Mesenchymal stem cell (in vitro differentiated cells and primary cell): Measurements from ENCODE around the gene UBE2QL1.

Source experiments
- DNase-seq: peaks from one replicate; pipeline ENCODE4 v3.0.0-alpha.2; 2013
- H2AFZ ChIP-seq: one replicate; pipeline ENCODE4 v1.6.1; 2013; ENCODE audit warnings: low read depth, mild to moderate bottlenecking, control low read depth, inconsistent platforms, low read length, moderate library complexity
- H2AK5ac ChIP-seq: 2 replicates; pipeline ENCODE4 v1.6.1; 2013; ENCODE audit warnings: low read length, moderate library complexity, mild to moderate bottlenecking, inconsistent platforms; ENCODE audit not compliant: severe bottlenecking
- H2BK120ac ChIP-seq: one replicate; pipeline ENCODE4 v1.6.1; 2013; ENCODE audit warnings: low read depth, mild to moderate bottlenecking, inconsistent platforms, low read length, moderate library complexity
- H2BK12ac ChIP-seq, 2 experiments: one replicate each; pipeline ENCODE4 v1.6.1; 2013; ENCODE audit warnings: inconsistent platforms in 2 of 2, low read length in 2 of 2, mild to moderate bottlenecking in 2 of 2, moderate library complexity in 2 of 2, control low read depth in 1 of 2
- H2BK15ac ChIP-seq: one replicate; pipeline ENCODE4 v1.6.1; 2013; ENCODE audit warnings: mild to moderate bottlenecking, low read depth, inconsistent platforms; ENCODE audit not compliant: poor library complexity, severe bottlenecking
- H2BK5ac ChIP-seq: 2 replicates; pipeline ENCODE4 v1.6.1; 2013; ENCODE audit warnings: low read depth, mild to moderate bottlenecking, low read length, control low read depth, inconsistent platforms; ENCODE audit not compliant: poor library complexity, severe bottlenecking
- H3K14ac ChIP-seq, 2 experiments: one replicate each; pipeline ENCODE4 v1.6.1; 2013; ENCODE audit warnings: inconsistent platforms in 2 of 2, low read length in 2 of 2, control low read depth in 1 of 2, mild to moderate bottlenecking in 1 of 2, moderate library complexity in 1 of 2
- H3K18ac ChIP-seq, 2 experiments: one replicate each; pipeline ENCODE4 v1.6.1; 2013; ENCODE audit warnings: inconsistent platforms in 2 of 2, low read length in 2 of 2, control low read depth in 1 of 2, low read depth in 1 of 2, mild to moderate bottlenecking in 1 of 2
- H3K23ac ChIP-seq, 2 experiments: one replicate each; pipeline ENCODE4 v1.6.1; 2013; ENCODE audit warnings: inconsistent platforms in 2 of 2, low read length in 2 of 2, mild to moderate bottlenecking in 2 of 2, moderate library complexity in 2 of 2, control low read depth in 1 of 2
- H3K27ac ChIP-seq: 2 replicates; pipeline ENCODE4 v1.5.1; 2013; ENCODE audit warnings: mild to moderate bottlenecking, moderate library complexity, low read length, control low read depth, inconsistent platforms; ENCODE audit not compliant: poor library complexity, severe bottlenecking
- H3K27me3 ChIP-seq, 2 experiments: 2 replicates each; pipeline versions ENCODE4 v1.6.1 to v1.7.0; 2013; ENCODE audit warnings: low read length in 2 of 2, mild to moderate bottlenecking in 2 of 2, moderate library complexity in 2 of 2, control low read depth in 1 of 2, inconsistent platforms in 1 of 2; ENCODE audit not compliant: control insufficient read depth in 1 of 2, insufficient read depth in 1 of 2
- H3K36me3 ChIP-seq, 2 experiments: 2 replicates each; pipeline versions ENCODE4 v1.6.1 to v1.7.0; 2013; ENCODE audit warnings: low read length in 2 of 2, control low read depth in 1 of 2, inconsistent platforms in 1 of 2, low read depth in 1 of 2, mild to moderate bottlenecking in 1 of 2; ENCODE audit not compliant: insufficient read depth in 2 of 2, control insufficient read depth in 1 of 2
- H3K4ac ChIP-seq, 2 experiments: one replicate each; pipeline ENCODE4 v1.6.1; 2013; ENCODE audit warnings: inconsistent platforms in 2 of 2, low read length in 2 of 2, mild to moderate bottlenecking in 2 of 2, moderate library complexity in 2 of 2, control low read depth in 1 of 2, low read depth in 1 of 2
- H3K4me1 ChIP-seq: 2 replicates; pipeline ENCODE4 v1.6.1; 2013; ENCODE audit warnings: low read depth, low read length, control low read depth; ENCODE audit not compliant: control insufficient read depth, insufficient read depth
- H3K4me2 ChIP-seq: 2 replicates; pipeline ENCODE4 v1.6.1; 2013; ENCODE audit warnings: low read length, mild to moderate bottlenecking, inconsistent platforms; ENCODE audit not compliant: poor library complexity, severe bottlenecking
- H3K4me3 ChIP-seq, 2 experiments: 2 replicates each; pipeline versions ENCODE4 v1.5.1 to v1.7.0; 2013; ENCODE audit warnings: low read length in 2 of 2, mild to moderate bottlenecking in 2 of 2, control low read depth in 1 of 2, low read depth in 1 of 2; ENCODE audit not compliant: insufficient read depth in 1 of 2
- H3K79me1 ChIP-seq: replicated peaks from 2 replicates; pipeline ENCODE4 v1.6.1; 2013; ENCODE audit warnings: mild to moderate bottlenecking, control low read depth, low read length, inconsistent platforms; ENCODE audit not compliant: poor library complexity, severe bottlenecking
- H3K9ac ChIP-seq: 2 replicates; pipeline ENCODE4 v1.7.0; 2013; ENCODE audit warnings: mild to moderate bottlenecking, low read length, moderate library complexity
- H3K9me3 ChIP-seq: 2 replicates; pipeline ENCODE4 v1.7.0; 2013; ENCODE audit warnings: mild to moderate bottlenecking, low read length; ENCODE audit not compliant: control insufficient read depth
- H4K8ac ChIP-seq: one replicate; pipeline ENCODE4 v1.6.1; 2013; ENCODE audit warnings: inconsistent platforms, mild to moderate bottlenecking, low read length, moderate library complexity
- H4K91ac ChIP-seq: one replicate; pipeline ENCODE4 v1.6.1; 2013; ENCODE audit warnings: mild to moderate bottlenecking, low read length, inconsistent platforms
- WGBS: methylation state at CpG from one replicate; pipeline ENCODE4 v1.1.7; 2013; ENCODE audit warnings: mixed read lengths; 5-methylcytosine and 5-hydroxymethylcytosine counted together

The UBE2QL1 gene

GRCh38 chr5:6408260-6408596 lies 40.4 kb upstream of the UBE2QL1 start:
- no peak overlapping the region for H3K18ac ChIP-seq
- DNase-seq: no peak
- no peak overlapping the region for H3K4me3 ChIP-seq
- no peak overlapping the region for H2BK15ac ChIP-seq
- H3K9me3 ChIP-seq: peaks cover 5% of the 10 kb centered on the region
- H4K91ac ChIP-seq: no peak overlapping the region
- no peak overlapping the region for H2AFZ ChIP-seq
- no peak overlapping the region for H3K23ac ChIP-seq
- H4K8ac ChIP-seq: no peak overlapping the region
- no peak overlapping the region for H3K4me2 ChIP-seq
- no peak overlapping the region for H3K27ac ChIP-seq
- no peak overlapping the region for H3K9ac ChIP-seq
- WGBS: 57% methylated on average over 5 of the region's 5 CpGs
- no peaks in the 10 kb centered on the region for H3K4me1 ChIP-seq
- no peak overlapping the region for H2BK5ac ChIP-seq
- no peak overlapping the region for H3K14ac ChIP-seq
- H2AK5ac ChIP-seq: no peak overlapping the region
- no peak overlapping the region for H2BK120ac ChIP-seq
- H2BK12ac ChIP-seq: no peak overlapping the region
- H3K79me1 ChIP-seq: no peaks in the 10 kb centered on the region
- H3K4ac ChIP-seq: no peak overlapping the region
- no peaks in the 10 kb centered on the region for H3K36me3 ChIP-seq
- H3K27me3 ChIP-seq: peaks cover 0 to 8% of the 10 kb centered on the region in 2 experiments

- Histone ChIP-seq H2BK120ac (no peak overlapping the region), H2BK15ac (no peak overlapping the region), H3K4ac (no peak overlapping the region), H2BK12ac (no peak overlapping the region), H3K79me1 (no peaks in the 10 kb centered on the region), H3K23ac (no peak overlapping the region), H4K91ac (no peak overlapping the region), H3K9me3 (peaks cover 5% of the 10 kb centered on the region), H3K27me3 (peaks cover 0 to 8% of the 10 kb centered on the region in 2 experiments), H3K4me1 (no peaks in the 10 kb centered on the region), H2AFZ (no peak overlapping the region), H2BK5ac (no peak overlapping the region), H4K8ac (no peak overlapping the region), H3K27ac (no peak overlapping the region), H3K14ac (no peak overlapping the region), H3K36me3 (no peaks in the 10 kb centered on the region), H3K4me3 (no peak overlapping the region), H3K4me2 (no peak overlapping the region), H2AK5ac (no peak overlapping the region), H3K9ac (no peak overlapping the region), H3K18ac (no peak overlapping the region)
- no peak for DNase-seq
- 55% methylated on average over 7 of the region's 8 CpGs for WGBS
These were observed 39.8 kb upstream of the UBE2QL1 start for GRCh38 chr5:6408627-6409446.

GRCh38 chr5:6410421-6410820 lies 38.2 kb upstream of the UBE2QL1 start:
- Histone ChIP-seq H3K4me1 (no peaks in the 10 kb centered on the region), H3K4ac (no peak overlapping the region), H2BK5ac (no peak overlapping the region), H4K8ac (no peak overlapping the region), H3K18ac (no peak overlapping the region), H3K9ac (no peak overlapping the region), H3K27ac (no peak overlapping the region), H3K14ac (no peak overlapping the region), H3K79me1 (no peaks in the 10 kb centered on the region), H3K4me2 (no peak overlapping the region), H3K4me3 (no peak overlapping the region), H2BK15ac (no peak overlapping the region), H3K9me3 (peaks cover 5% of the 10 kb centered on the region), H3K23ac (no peak overlapping the region), H4K91ac (no peak overlapping the region), H3K27me3 (peaks cover 0 to 10% of the 10 kb centered on the region in 2 experiments), H3K36me3 (no peaks in the 10 kb centered on the region), H2AFZ (no peak overlapping the region), H2BK120ac (no peak overlapping the region), H2BK12ac (no peak overlapping the region), H2AK5ac (no peak overlapping the region)
- 81% methylated on average over 8 of the region's 9 CpGs for WGBS
- DNase-seq: no peak

- no peak overlapping the region for H2AFZ ChIP-seq
- WGBS: 87% methylated on average over 15 of the region's 15 CpGs
These were observed 37.5 kb upstream of the UBE2QL1 start for GRCh38 chr5:6411141-6411540.

More at GRCh38 chr5:6411141-6411540, 37.5 kb upstream of the UBE2QL1 start:
- H3K27me3 ChIP-seq: peaks cover 0 to 15% of the 10 kb centered on the region in 2 experiments
- H3K14ac ChIP-seq: no peak overlapping the region
- no peak overlapping the region for H4K91ac ChIP-seq
- H3K4me1 ChIP-seq: no peaks in the 10 kb centered on the region
- H3K9ac ChIP-seq: no peak overlapping the region
- H3K27ac ChIP-seq: no peak overlapping the region
- H2AK5ac ChIP-seq: no peak overlapping the region
- no peak overlapping the region for H3K18ac ChIP-seq
- no peak overlapping the region for H3K4ac ChIP-seq
- no peak overlapping the region for H2BK12ac ChIP-seq
- no peak overlapping the region for H3K23ac ChIP-seq
- peaks cover 5% of the 10 kb centered on the region for H3K9me3 ChIP-seq
- no peak for DNase-seq
- no peak overlapping the region for H4K8ac ChIP-seq
- H2BK15ac ChIP-seq: no peak overlapping the region
- no peaks in the 10 kb centered on the region for H3K79me1 ChIP-seq
- no peaks in the 10 kb centered on the region for H3K36me3 ChIP-seq
- no peak overlapping the region for H3K4me3 ChIP-seq
- no peak overlapping the region for H2BK120ac ChIP-seq
- no peak overlapping the region for H3K4me2 ChIP-seq
- H2BK5ac ChIP-seq: no peak overlapping the region
